HUDEP-2 (cell line): ENCODE results near the gene RUNX3.
"Not testable (repeated sequence)": the region's sequence is repeated elsewhere in the genome, so short reads cannot be mapped to it uniquely, and the experiment has no call there.

Source experiments
- DNase-seq, 76 experiments: peaks; one replicate each; lab custom pipeline; 2025; ENCODE audit not compliant: unreplicated experiment in 76 of 76; lab: John Stamatoyannopoulos, UW

RUNX3 gene

DNA sequence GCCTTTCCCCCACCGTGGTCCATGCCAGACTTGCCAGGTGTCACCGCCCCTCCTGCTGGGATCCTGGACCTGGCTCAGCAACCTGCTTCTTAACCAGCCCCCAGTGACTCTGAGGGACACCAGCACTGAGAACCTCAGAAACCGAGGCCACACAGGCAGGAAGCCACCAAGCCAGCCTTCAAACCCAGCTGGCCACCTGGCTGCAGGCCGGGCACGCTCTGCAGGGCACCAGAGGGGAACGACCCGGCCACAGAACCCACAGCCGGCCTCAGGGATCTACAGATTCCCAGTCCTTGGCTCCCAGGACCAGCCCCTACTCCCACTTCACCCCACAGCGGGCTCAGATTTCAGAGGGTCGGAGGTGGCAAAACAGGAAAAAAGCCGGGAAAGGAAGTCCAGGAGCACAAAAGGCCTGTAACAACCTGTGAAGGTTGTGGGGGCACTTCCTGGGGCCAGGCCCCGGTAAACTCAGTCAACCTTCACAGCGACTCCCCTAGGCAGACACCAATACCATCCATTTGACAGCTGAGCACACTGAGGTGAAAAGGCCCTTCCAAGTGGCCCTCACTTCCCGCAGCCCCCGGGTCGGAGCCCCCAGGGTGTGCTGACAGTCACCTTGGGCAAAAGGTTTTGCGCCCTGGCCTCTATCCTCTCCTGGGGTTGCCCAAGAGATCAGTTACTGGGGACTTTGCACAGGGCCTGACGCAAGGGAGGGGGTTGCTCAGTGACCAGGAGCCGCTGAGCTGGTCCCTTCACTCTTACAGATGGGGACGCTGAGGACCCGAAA lies 14.1 kb downstream of the RUNX3 start:
- no peak for DNase-seq

DNA sequence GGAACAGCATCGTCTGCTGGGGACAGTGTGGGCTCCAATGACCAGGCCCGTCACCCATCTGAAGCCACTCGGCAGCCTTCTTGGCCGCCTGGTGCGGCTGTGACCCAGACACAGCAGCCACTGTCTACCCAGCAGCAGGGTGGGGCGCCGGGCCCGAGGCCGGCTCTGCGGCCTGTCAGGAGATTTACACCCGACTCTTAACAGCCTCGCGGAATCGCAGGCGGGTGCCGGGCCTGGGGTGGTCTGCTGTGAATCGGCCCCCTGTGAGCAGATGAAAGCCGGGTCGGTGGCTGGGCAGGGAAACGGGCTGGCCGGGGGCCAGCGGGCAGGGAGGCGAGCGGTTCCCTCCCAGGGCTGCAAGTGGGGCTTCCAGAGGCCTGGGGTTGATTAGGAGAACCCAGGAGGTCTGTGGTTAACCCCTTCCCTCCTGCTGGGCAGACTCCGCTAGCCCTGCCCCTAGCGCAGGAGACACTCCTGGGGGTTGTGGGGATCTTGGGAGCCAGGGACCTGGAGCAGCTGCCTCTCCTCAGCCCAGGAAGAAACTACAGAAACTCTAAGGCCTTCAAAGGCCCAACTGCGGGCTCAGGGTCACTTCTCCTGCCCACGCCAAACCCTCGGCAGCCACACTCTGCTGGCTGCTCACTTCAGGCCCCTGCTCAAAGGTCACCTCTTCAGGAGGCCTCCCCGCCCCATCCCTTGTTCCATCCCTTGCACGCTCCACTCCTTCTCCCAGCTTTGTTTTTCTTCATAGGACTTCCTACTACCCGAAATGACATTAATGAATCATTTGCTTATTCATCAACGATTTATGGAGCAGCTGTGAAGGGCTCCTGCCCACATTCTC lies 15.6 kb downstream of the RUNX3 start:
- no peak for DNase-seq

DNA sequence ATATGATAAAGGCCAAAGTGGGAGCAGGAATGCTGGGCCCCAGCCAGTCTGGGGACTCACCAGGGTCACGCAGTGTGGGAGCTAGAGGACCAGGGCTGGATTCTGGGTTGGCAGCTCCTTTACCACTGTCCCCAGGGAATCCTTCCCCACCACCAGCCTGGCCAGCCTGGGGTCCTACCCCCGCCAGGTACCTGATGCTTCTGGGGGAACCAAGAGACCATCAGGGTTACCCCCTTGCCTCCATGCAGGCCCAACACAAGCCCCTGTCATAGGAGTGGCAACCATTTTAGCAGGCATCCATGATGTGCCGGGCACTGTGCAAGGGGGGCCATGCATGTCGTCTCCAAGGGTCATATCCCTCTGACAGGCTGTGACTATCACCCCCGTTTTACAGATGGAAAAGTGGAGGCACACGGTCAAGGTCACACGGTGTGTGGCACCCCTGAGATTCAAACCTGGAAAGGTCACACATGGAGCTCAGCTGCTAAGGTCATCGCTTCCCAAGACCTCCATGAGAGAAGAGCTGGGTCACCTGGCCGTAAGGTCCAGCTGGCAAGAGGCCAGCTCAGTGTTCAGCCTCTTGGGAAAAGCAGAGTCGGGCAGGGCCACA lies 16.4 kb downstream of the RUNX3 start:
- DNase-seq: no peak

DNA sequence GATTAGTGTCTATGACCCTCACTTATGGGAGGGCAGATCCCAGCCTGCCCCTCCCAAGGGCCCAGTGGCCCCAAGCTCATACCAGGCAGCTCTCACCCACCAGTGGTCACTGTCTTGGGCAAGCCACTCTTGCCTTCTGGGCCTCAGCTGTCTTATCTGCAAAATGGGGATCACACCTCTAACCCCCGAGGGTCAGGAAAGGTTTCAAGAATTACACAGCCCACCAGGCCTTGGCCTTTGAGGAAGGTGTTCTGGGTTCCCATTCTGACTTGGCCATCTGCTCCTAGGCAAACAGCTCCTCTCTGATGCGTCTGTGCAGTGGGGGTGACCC lies 16.8 kb downstream of the RUNX3 start:
- no peak for DNase-seq

DNA sequence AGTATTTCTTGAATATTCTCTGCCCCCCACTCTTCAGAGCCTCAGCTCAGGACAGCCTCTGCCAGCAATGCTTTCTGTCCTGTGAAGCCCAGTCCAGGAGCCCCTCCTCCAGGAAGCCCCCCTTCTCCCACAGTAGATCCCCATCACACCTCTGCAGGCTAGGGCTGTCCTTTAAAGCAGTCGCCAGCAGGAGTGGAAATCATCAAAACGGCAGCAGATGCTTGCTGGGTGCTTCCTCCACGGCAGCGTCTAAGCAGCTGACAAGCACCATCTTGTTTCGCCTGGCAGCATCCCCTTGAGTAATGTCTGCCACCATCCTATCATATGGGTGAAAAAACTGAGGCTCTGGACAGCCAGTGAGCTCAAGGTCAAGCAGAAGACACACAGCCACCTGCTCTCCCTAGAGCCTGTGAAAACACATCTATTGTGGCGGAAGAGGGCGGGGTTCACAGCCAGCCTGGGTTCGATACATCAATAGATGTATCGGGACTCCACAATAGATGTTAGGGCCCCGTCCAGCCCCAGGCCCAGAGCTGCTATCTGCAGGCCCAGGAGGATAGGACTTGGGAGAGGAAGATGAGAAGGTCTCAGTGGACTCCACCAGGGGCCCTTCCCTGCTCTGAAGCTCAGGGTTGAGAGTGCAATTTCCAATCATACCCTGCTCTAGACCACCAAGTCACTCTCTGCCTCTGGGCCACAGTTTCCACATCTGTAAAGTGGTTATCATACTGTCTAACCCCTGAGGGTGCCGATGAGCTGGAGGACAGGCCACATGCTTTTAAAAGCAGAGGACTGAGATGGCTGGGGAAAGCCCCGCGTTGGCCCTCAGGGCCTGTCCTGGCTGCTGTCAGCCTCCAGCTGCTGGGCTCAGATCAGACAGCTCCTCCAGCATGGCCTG lies 17.5 kb downstream of the RUNX3 start:
- DNase-seq: no peak

DNA sequence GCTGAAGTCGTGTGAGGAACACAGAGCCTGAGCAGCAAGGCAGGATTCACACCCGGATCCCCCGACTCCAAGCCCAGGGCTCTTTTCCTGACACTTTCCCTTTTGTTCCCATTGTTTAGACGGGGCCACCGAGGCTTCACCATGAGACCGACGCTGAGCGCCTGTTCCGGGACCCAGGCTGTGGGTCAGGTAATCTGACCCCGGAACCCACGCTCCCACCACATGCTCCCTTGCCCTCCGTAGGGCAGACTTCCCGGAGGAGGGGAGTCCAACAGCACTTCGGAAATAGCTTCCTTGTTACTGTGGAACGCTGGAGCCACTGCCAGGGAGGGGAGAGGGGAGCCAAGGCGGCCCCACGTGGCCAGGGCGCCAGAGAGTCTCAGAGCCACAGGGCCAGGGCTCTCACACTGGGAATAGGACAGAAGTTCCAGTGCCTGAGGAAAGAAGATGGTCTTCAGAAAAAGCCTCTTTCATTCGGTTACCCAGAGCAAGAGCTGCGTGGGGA lies 18.4 kb downstream of the RUNX3 start:
- no peak for DNase-seq

DNA sequence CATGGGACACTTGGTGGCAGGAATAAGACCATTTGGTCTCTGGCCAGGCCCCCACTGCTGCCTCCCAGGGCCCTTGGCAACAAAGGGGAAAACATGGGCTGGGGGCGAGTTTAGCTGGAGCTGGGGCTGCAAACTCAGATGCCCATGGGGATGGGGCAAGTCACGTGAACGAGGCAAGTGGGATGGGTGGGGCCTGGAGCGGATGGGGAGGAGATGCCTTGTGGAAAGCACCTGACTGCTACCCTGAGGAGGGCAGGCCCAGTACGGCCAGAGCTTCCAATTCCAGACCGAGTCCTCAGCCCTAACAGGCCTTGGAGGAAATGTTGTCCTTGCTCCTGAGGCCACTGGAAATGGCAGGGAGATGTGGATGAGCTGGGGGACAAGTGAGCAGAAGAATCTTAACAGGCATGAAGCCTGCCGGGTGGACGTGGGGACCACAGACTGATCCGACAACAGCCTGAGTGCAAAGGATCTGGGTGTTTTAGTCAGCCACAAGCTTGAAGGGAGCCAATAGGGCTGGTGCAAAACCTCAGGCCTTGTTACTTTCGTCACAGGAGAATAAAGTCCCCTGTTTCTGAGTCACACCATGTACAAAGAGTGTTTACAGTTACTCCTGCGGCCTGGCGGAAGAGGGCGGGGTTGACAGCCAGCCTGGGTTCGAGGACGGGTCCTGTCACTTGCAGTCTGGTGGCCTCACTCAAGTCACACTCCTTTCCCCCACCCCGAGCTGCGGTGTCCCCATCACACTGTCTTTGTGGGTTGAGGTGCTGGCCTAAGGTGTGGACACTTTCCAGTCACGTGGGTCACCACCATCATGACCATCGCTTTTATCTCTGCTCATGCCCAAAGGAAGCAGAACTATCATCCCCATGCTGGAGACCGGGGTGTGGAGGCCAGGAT lies 19.1 kb downstream of the RUNX3 start:
- DNase-seq: peak in 1 of 76 experiments; percentile 21

DNA sequence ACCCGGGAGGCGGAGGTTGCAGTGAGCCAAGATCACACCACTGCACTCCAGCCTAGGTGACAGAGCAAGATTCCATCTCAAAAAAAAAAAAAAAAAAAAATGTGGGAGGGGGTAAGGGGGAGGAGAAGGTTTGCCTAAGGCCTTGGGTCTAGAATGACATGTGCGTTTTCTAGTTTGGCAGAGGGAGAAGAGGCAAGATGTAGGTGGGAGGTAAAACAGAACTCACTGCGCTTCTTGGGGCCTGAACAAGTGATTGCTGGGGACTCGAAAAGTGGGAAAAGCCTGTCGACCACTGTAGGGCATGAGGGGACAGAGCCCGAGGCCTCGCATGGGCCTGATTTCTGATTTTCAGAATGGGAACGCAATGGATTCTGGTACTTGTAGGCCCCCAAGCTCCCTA lies 19.9 kb downstream of the RUNX3 start:
- no peak for DNase-seq

DNA sequence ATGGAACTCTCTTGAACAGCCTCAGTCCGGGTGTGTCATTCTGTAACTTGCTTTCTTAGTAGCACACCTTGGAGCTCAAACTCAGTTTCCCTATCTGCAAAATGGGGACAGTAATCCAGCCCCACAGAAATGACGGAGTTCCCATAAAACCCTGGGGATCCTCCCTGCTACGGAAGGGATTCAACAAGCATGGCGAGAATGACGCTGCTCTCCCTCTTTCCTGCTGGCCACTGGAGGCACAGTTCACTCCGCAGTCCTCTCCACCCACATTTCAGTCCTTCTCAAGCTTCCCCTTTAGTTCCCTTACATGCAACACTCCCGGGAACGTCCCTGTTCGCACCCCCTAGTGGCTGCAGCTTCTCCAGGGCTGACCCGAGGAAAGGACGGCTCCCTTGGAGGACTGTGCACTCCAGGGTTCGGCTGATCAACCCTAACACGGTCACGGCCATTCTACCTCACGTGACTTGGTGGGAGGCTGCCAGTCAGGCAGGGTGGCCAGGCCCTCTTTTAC lies 20.6 kb downstream of the RUNX3 start:
- DNase-seq: no peak

DNA sequence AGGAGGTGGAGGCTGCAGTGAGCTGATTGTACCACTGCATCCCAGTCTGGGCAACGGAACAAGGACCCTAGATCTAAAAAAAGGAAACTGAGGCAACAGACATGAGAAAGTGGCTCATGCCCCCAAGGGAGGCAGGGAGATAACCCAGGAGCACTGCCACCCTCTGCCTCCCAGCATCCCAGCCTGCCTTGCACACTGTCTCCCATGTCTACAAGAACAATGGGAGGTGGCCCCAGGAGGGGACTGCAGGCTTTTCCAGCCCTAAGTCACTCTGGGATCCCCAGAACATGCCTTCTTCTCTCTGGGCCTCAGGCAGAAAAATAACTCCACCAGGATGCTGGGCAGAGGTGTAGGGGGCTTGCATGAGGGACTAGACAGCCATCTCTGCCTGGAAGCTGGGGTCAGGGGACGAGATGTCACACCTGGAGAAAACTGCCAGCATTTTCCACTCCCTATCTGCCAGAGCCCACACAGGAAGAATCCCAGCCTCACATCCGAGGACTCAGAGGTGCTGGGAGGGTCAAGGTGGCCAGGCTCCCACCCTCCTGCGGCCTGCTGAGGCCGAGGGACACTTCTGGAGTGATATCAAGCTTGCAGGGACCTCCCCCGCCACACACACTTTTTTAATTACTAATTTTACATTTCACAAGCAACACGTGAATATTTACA lies 21.4 kb downstream of the RUNX3 start:
- no peak for DNase-seq

DNA sequence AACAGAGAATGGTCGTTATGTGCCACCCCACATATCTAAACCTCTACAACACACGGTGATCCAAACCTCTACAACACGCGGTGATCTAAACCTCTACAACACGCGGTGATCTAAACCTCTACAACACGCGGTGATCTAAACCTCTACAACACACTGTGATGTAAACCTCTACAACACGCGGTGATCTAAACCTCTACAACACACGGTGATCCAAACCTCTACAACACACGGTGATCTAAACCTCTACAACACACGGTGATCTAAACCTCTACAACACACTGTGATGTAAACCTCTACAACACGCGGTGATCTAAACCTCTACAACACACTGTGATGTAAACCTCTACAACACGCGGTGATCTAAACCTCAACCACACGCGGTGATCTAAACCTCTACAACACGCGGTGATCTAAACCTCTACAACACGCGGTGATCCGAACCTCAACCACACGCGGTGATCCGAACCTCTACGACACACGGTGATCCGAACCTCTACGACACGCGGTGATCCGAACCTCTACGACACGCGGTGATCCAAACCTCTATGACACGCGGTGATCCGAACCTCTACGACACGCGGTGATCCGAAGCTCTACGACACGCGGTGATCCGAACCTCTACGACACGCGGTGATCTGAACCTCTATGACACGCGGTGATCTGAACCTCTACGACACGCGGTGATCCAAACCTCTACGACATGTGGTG lies 22.3 kb downstream of the RUNX3 start:
- not testable (repeated sequence) for DNase-seq

DNA sequence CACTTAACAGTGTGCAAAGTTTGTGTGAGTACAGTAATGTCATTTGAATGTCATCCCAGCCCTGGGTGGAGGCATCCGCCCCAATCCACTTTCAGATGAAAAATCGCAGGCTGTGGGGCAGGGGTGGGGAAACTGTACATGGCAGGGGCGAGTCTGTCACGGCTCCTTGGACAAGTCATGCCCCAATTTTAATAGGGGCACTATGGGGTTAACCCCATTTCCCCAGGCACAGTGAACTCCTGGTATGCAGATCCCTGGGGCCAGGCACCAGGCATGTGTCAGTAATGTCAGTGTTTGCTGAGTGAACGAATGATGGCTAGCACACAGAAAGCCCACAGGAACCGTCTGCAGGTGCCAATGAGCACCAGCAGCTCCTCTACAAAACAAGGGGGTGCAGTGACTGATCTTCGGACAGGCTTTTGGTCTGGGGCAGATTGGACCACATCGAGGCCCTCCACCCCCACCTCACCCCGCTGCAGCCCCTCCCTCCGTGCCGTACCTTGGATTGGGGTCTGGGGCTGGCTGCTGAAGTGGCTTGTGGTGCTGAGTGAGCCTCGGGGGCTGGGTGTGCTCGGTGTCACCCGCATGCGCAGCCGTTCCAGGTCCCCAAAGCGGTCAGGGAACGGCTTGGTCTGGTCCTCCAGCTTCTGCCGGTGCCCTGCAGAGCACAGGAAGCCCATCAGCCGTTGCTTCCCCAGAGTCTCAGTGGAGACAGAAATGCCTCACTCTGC lies 23.2 kb downstream of the RUNX3 start:
- DNase-seq: no peak

DNA sequence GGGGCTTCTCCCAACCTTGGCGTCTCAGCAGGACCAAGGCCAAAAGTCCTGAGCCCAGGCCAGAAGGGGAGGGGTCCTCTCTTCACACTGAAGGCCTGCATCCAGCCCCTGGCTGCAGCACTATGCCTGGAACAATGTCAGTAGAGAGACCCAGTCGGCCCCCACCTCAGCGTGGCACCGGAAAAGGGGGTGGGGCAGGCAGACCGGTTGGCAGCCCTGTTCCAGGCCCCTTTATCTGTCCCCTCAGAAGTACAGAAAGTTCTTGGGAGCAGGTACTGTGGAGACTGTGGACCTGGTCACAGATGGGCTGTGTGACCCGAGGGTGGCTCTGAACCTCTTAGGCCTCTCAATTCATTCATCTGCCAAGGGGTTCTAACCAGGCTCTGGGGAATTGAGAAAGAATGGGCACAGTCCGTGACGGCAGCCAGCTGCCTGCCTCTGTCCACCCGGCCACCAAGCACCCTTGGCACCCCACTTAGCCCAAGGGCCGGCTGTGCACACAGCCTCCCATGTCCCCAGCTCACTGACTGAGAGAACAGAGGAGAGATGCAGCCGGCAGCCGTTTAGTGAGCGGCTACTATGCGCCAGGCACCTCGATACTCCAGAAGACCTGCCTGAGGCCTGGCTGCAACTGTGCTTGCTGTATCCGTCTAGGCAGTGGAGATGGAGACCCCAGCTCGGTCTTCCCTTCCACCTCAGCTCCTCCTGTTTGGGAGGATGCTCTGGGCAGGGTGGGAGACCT lies 23.9 kb downstream of the RUNX3 start:
- no peak for DNase-seq

DNA sequence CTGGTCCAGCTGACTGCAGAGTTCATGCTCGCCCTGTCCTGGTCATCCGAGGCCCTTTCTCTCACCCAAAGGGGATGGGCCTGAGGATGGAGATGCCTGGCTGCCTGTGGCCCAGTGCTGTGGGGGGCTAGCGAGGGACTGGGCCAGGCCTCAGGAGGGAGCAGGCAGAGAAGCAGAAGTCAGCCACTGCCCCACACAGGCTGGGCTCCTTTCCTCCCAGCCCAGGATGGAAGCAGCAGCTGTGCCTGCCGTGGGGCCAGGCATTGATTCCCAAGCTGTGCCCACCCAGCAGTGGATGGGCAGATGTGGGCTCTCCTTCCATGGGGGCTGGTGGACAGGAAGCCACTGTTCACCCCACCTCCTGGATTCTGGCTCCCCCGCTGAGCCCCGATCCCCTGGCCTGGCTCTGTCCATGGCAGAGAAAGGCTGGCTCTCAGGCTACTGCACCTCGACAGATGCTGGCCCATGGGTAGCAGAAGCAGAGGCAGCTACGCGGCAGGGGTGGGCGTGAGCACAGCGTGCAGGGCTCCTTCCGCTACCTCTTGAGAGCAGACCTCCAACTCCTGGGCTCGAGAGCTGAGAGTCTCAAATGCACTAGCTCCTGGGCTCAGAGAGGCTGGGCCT lies 24.6 kb downstream of the RUNX3 start:
- DNase-seq: no peak

DNA sequence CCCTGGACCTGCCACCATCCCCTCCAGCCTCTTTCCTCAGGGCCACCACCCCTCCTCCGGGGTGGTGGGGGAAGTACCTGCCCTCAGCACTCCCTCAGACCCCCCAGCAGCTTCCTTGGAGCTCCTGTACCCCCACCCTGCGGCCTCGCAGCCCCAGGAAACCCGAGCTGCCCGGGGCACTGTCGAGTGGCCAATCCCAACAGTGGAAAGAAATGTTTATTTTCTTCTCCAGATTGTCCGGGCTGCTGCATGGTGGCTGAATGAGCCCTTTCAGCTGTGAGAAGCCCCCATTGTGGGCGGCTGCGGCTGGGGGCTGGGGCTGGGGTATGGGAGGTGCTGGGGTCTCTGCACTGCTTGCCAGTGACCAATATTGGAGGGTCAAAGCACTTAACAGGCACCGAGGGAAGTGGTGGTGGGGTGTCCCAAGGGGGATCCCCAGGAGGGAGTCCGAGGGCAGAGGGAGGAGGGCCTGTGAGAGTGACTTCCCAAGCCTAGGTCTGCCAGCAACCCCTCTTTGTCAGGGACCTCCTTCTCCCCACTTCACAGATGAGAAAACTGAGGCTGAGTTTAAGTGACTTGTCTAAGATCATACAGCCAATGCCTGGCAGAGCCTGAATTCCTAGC lies 25.2 kb downstream of the RUNX3 start:
- DNase-seq: no peak
